CD4-positive, CD25-positive, alpha-beta regulatory T cell (primary cell): ENCODE measurements around the gene CENPM. TPM values are rescaled to one million over a fixed set of nuclear protein-coding genes. Genes with fewer than 3 reads are reported as not detected.

Experiments
- ATAC-seq, 2 donors: fragments of 150-1000 bp; cut with Tn5 transposase; one replicate each; pipeline ENCODE4 v1.10.0; 2021; ENCODE audit warnings: low read depth in 2 of 2, moderate number of reproducible peaks in 2 of 2, moderate library complexity in 1 of 2
- DNase-seq, 3 donors: peaks; one replicate each; pipeline versions ENCODE4 v3.0.0 to v3.0.0-alpha.2; 2012 to 2022; ENCODE audit warnings: mixed read lengths in 1 of 3
- H3K27ac ChIP-seq: one replicate; pipeline ENCODE4 v1.7.0; 2013; ENCODE audit warnings: mild to moderate bottlenecking, low read length; ENCODE audit not compliant: insufficient read depth, poor library complexity, severe bottlenecking
- H3K27me3 ChIP-seq: one replicate; pipeline ENCODE4 v1.7.0; 2013; ENCODE audit warnings: low read length; ENCODE audit not compliant: control insufficient read depth, insufficient read depth
- H3K36me3 ChIP-seq: one replicate; pipeline ENCODE4 v1.7.0; 2013; ENCODE audit warnings: mild to moderate bottlenecking, low read length, moderate library complexity; ENCODE audit not compliant: control insufficient read depth, insufficient read depth
- H3K4me1 ChIP-seq: 2 replicates; pipeline ENCODE4 v1.7.0; 2013; ENCODE audit warnings: mild to moderate bottlenecking, low read length; ENCODE audit not compliant: insufficient read depth, control insufficient read depth, poor library complexity, severe bottlenecking
- H3K4me3 ChIP-seq: one replicate; pipeline ENCODE4 v1.7.0; 2013; ENCODE audit warnings: low read depth, mild to moderate bottlenecking, low read length, moderate library complexity
- H3K9me3 ChIP-seq, 2 experiments: 1 replicate in 1 of 2; 2 replicates in 1 of 2; pipeline ENCODE4 v1.7.0; 2013; ENCODE audit warnings: low read length in 2 of 2, mild to moderate bottlenecking in 1 of 2, moderate library complexity in 1 of 2; ENCODE audit not compliant: control insufficient read depth in 2 of 2
- H3K27ac Mint-ChIP-seq, 3 donors: one replicate each; pipeline ENCODE4 v1.8.0; 2020 to 2022; ENCODE audit warnings: mild to moderate bottlenecking in 3 of 3, mixed read lengths in 3 of 3, moderate library complexity in 2 of 3
- H3K27me3 Mint-ChIP-seq: one replicate; pipeline ENCODE4 v1.8.0; 2022; ENCODE audit warnings: mild to moderate bottlenecking, mixed read lengths
- H3K36me3 Mint-ChIP-seq: one replicate; pipeline ENCODE4 v1.8.0; 2020; ENCODE audit warnings: mixed read lengths
- H3K4me1 Mint-ChIP-seq, 4 donors: one replicate each; pipeline ENCODE4 v1.8.0; 2020 to 2022; ENCODE audit warnings: mixed read lengths in 4 of 4, mild to moderate bottlenecking in 1 of 4
- H3K4me3 Mint-ChIP-seq, 4 donors: one replicate each; pipeline ENCODE4 v1.8.0; 2020 to 2022; ENCODE audit warnings: mild to moderate bottlenecking in 4 of 4, mixed read lengths in 4 of 4, moderate library complexity in 3 of 4
- H3K9me3 Mint-ChIP-seq, 7 donors: one replicate each; pipeline ENCODE4 v1.8.0; 2020 to 2022; ENCODE audit warnings: mixed read lengths in 7 of 7, mild to moderate bottlenecking in 3 of 7, moderate library complexity in 2 of 7
- polyA plus RNA-seq, 4 donors: library from polyadenylated mRNA; unstranded; fragments of 300-500 nt; fragmentation: Illumina TruSeq; gene quantifications; one replicate each; pipeline ENCODE4 v1.2.3, GENCODE V29; 2021
- total RNA-seq: library from RNA; stranded (reverse); gene quantifications from one replicate; pipeline ENCODE4 v1.2.3, GENCODE V29; 2022

The CENPM gene
- total and polyA plus RNA-seq, 5 donors from 2014 or later = 33.9 to 75.7 (median 64.4) TPM

- no peak overlapping the region for H3K27ac ChIP-seq
- H3K36me3 ChIP-seq = no peaks in the 10 kb centered on the region
- Mint-ChIP-seq H3K9me3 (no peaks in the 10 kb centered on the region), H3K27me3 (peaks cover 43% of the 10 kb centered on the region), H3K4me3 (peak overlapping the region in 2 of 4 donors; percentile 73 to 80), H3K36me3 (no peaks in the 10 kb centered on the region), H3K27ac (no peak overlapping the region), H3K4me1 (peaks cover 0 to 20% (median 5%) of the 10 kb centered on the region in 4 donors)
- H3K4me1 ChIP-seq = peaks cover 11% of the 10 kb centered on the region
- no peak for ATAC-seq
- H3K4me3 ChIP-seq = no peak overlapping the region
- H3K9me3 ChIP-seq = no peaks in the 10 kb centered on the region
- no peak for DNase-seq
- H3K27me3 ChIP-seq = peaks cover 3% of the 10 kb centered on the region
Measured at GRCh38 chr22:41974691-41975290, 27.8 kb upstream of the CENPM start.

- Mint-ChIP-seq H3K27ac (no peak overlapping the region), H3K27me3 (peaks cover 39% of the 10 kb centered on the region), H3K36me3 (no peaks in the 10 kb centered on the region), H3K4me1 (peaks cover 0 to 16% (median 9%) of the 10 kb centered on the region in 4 donors), H3K4me3 (no peak overlapping the region), H3K9me3 (no peaks in the 10 kb centered on the region)
- no peaks in the 10 kb centered on the region for H3K9me3 ChIP-seq
- peaks cover 5% of the 10 kb centered on the region for H3K4me1 ChIP-seq
- H3K36me3 ChIP-seq = no peaks in the 10 kb centered on the region
- H3K27ac ChIP-seq = no peak overlapping the region
- DNase-seq (no peak), ATAC-seq (no peak)
- no peak overlapping the region for H3K4me3 ChIP-seq
- peaks cover 3% of the 10 kb centered on the region for H3K27me3 ChIP-seq
Measured at GRCh38 chr22:41971431-41971830, 24.5 kb upstream of the CENPM start.

- DNase-seq (no peak), ATAC-seq (no peak)
- Histone ChIP-seq H3K27me3 (peaks cover under 1% of the 10 kb centered on the region), H3K27ac (no peak overlapping the region), H3K9me3 (no peaks in the 10 kb centered on the region), H3K36me3 (no peaks in the 10 kb centered on the region), H3K4me3 (no peak overlapping the region), H3K4me1 (no peaks in the 10 kb centered on the region)
- H3K27ac Mint-ChIP-seq = peak overlapping the region in 1 of 3 donors; percentile 87
- H3K36me3 Mint-ChIP-seq = no peaks in the 10 kb centered on the region
- peaks cover 35% of the 10 kb centered on the region for H3K27me3 Mint-ChIP-seq
- H3K9me3 Mint-ChIP-seq = no peaks in the 10 kb centered on the region
- no peak overlapping the region for H3K4me3 Mint-ChIP-seq
- peaks cover 0 to 10% (median 6%) of the 10 kb centered on the region in 4 donors for H3K4me1 Mint-ChIP-seq
Measured at GRCh38 chr22:41970601-41971000, 23.6 kb upstream of the CENPM start.

GRCh38 chr22:41969110-41969646 is 22.2 kb upstream of the CENPM start, which contains the start of gene SEPTIN3:
Gene SEPTIN3, plus strand, starts transcription at chr22:41969443. Its CDS starts 2,050 bp downstream, at chr22:41971493.
- no peak within 1 kb of the TSS for H3K4me3 ChIP-seq
- Mint-ChIP-seq H3K36me3 (no peaks in the 10 kb centered on the region), H3K4me3 (peak within 1 kb of the TSS in 2 of 4 donors; percentile 16 to 53), H3K9me3 (no peaks in the 10 kb centered on the region), H3K27ac (no peak within 1 kb of the TSS), H3K4me1 (peaks cover 0 to 9% (median 4%) of the 10 kb centered on the region in 4 donors), H3K27me3 (peaks cover 23% of the 10 kb centered on the region)
- H3K36me3 ChIP-seq = no peaks in the 10 kb centered on the region
- no peaks in the 10 kb centered on the region for H3K27me3 ChIP-seq
- ATAC-seq = no peak
- no peaks in the 10 kb centered on the region for H3K9me3 ChIP-seq
- no peak for DNase-seq
- H3K4me1 ChIP-seq = no peaks in the 10 kb centered on the region
- no peak within 1 kb of the TSS for H3K27ac ChIP-seq

- no peak overlapping the region for H3K27ac Mint-ChIP-seq
- Histone ChIP-seq H3K4me1 (no peaks in the 10 kb centered on the region), H3K27ac (no peak overlapping the region), H3K4me3 (no peak overlapping the region), H3K9me3 (no peaks in the 10 kb centered on the region), H3K36me3 (no peaks in the 10 kb centered on the region), H3K27me3 (no peaks in the 10 kb centered on the region)
- H3K36me3 Mint-ChIP-seq = no peaks in the 10 kb centered on the region
- no peaks in the 10 kb centered on the region for H3K9me3 Mint-ChIP-seq
- H3K27me3 Mint-ChIP-seq = peaks cover 23% of the 10 kb centered on the region
- peaks cover 0 to 9% (median 4%) of the 10 kb centered on the region in 4 donors for H3K4me1 Mint-ChIP-seq
- ATAC-seq (no peak), DNase-seq (no peak)
- peak overlapping the region in 2 of 4 donors; percentile 16 to 53 for H3K4me3 Mint-ChIP-seq
Measured at GRCh38 chr22:41968601-41969000, 21.6 kb upstream of the CENPM start.

GRCh38 chr22:41966607-41967240 is 19.8 kb upstream of the CENPM start:
- H3K36me3 Mint-ChIP-seq = no peaks in the 10 kb centered on the region
- Histone ChIP-seq H3K27me3 (no peaks in the 10 kb centered on the region), H3K4me3 (no peak overlapping the region), H3K27ac (no peak overlapping the region), H3K4me1 (no peaks in the 10 kb centered on the region), H3K36me3 (no peaks in the 10 kb centered on the region), H3K9me3 (no peaks in the 10 kb centered on the region)
- H3K4me1 Mint-ChIP-seq = peaks cover 0 to 9% (median 4%) of the 10 kb centered on the region in 4 donors
- peak overlapping the region in 1 of 3 donors; percentile 1 for H3K27ac Mint-ChIP-seq
- no peaks in the 10 kb centered on the region for H3K9me3 Mint-ChIP-seq
- ATAC-seq = peak; percentile 72 to 73
- H3K4me3 Mint-ChIP-seq = no peak overlapping the region
- peaks cover 18% of the 10 kb centered on the region for H3K27me3 Mint-ChIP-seq
- peak in 2 of 3 donors; percentile 64 to 82 for DNase-seq

- no peaks in the 10 kb centered on the region for H3K9me3 Mint-ChIP-seq
- no peaks in the 10 kb centered on the region for H3K36me3 Mint-ChIP-seq
- H3K9me3 ChIP-seq = no peaks in the 10 kb centered on the region
- H3K36me3 ChIP-seq = no peaks in the 10 kb centered on the region
- H3K27me3 Mint-ChIP-seq = peaks cover 18% of the 10 kb centered on the region
- H3K4me1 ChIP-seq = no peaks in the 10 kb centered on the region
- no peak for ATAC-seq
- H3K4me3 Mint-ChIP-seq = no peak overlapping the region
- no peaks in the 10 kb centered on the region for H3K27me3 ChIP-seq
- no peak for DNase-seq
- H3K4me1 Mint-ChIP-seq = peaks cover 0 to 9% (median 4%) of the 10 kb centered on the region in 4 donors
- H3K27ac ChIP-seq = no peak overlapping the region
- no peak overlapping the region for H3K4me3 ChIP-seq
- peak overlapping the region in 1 of 3 donors; percentile 1 for H3K27ac Mint-ChIP-seq
Measured at GRCh38 chr22:41966225-41966606, 19.3 kb upstream of the CENPM start.
